PFSK-1 (cell line): Measurements from ENCODE around the gene CAMTA1.

Experiments
- POLR2AphosphoS5 ChIP-seq: IDR thresholded peaks from 2 replicates; pipeline ENCODE4 v1.6.1; 2012; ENCODE audit warnings: low read depth, mild to moderate bottlenecking, control low read depth, low read length, moderate library complexity
- REST ChIP-seq, 2 experiments: IDR thresholded peaks; 2 replicates each; pipeline versions ENCODE4 v1.6.1 to v1.8.0; 2011 to 2012; ENCODE audit warnings: low read depth in 2 of 2, low read length in 2 of 2, control low read depth in 1 of 2, inconsistent platforms in 1 of 2, mild to moderate bottlenecking in 1 of 2, moderate library complexity in 1 of 2; ENCODE audit not compliant: insufficient read depth in 1 of 2
- SIN3A ChIP-seq: IDR thresholded peaks from 2 replicates; pipeline ENCODE4 v1.6.1; 2012; ENCODE audit warnings: mild to moderate bottlenecking, low read length, moderate library complexity, borderline replicate concordance; ENCODE audit not compliant: insufficient read depth
- TAF1 ChIP-seq: IDR thresholded peaks from 2 replicates; pipeline ENCODE4 v1.6.1; 2012; ENCODE audit warnings: low read length, control low read depth, borderline replicate concordance; ENCODE audit not compliant: insufficient read depth

- TF ChIP-seq TAF1 = no peak
- TF ChIP-seq POLR2AphosphoS5 = no peak
- TF ChIP-seq REST (IDR thresholded peaks at IDR 0.05; ENCODE audit: insufficient read depth in 1 of 2, low read depth in 2 of 2, low read length in 2 of 2) = no peak
- TF ChIP-seq SIN3A = no peak
Measured at GRCh38 chr1:7767176-7767575, 981.9 kb downstream of the CAMTA1 start.
